ENCODE results near the gene IFI27L2.
A peak's percentile ranks its signal among the peaks of the same experiment; 100 is the strongest.

DNA sequence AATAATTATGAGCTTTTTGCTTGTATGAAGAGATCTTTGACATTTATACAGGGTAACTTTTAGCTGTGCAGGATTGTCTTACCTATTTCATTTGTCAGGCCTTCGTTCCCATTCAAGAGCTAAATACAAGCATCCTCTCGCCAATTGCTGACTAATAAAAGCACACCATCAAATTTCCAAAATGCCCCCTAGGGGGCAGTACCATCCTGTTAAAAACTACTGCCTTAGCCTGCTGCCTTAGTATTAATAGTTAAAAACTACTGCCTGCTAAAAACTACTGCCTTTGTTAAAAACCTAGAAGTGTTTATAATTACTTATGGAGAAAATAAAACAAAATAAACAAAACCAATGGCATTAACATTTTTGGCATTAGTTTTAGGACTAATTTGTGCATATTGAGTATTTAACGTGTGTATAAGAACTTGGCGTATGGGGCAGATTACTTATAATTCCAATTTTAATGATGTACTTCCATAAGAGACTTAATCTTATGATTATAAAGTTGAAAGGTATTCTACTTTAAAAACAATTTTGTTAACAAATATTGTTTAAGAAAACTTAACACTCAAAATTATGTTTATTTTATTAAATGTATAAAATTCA lies 3.0 kb upstream of the IFI27L2 start:
- TF ChIP-seq, protein P1, sequence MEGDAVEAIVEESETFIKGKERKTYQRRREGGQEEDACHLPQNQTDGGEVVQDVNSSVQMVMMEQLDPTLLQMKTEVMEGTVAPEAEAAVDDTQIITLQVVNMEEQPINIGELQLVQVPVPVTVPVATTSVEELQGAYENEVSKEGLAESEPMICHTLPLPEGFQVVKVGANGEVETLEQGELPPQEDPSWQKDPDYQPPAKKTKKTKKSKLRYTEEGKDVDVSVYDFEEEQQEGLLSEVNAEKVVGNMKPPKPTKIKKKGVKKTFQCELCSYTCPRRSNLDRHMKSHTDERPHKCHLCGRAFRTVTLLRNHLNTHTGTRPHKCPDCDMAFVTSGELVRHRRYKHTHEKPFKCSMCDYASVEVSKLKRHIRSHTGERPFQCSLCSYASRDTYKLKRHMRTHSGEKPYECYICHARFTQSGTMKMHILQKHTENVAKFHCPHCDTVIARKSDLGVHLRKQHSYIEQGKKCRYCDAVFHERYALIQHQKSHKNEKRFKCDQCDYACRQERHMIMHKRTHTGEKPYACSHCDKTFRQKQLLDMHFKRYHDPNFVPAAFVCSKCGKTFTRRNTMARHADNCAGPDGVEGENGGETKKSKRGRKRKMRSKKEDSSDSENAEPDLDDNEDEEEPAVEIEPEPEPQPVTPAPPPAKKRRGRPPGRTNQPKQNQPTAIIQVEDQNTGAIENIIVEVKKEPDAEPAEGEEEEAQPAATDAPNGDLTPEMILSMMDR (IDR thresholded peaks at IDR 0.05; ENCODE audit: insufficient read depth, low read depth, low read length) = peak; percentile 88
- TF ChIP-seq EZH2 (IDR thresholded peaks at IDR 0.05; ENCODE audit: insufficient read depth, low read length) = no peak
